ENCODE data around the gene SLC4A1.
"Not testable (repeated sequence)": the region's sequence is repeated elsewhere in the genome, so short reads cannot be mapped to it uniquely, and the experiment has no call there.

Gene SLC4A1

DNA sequence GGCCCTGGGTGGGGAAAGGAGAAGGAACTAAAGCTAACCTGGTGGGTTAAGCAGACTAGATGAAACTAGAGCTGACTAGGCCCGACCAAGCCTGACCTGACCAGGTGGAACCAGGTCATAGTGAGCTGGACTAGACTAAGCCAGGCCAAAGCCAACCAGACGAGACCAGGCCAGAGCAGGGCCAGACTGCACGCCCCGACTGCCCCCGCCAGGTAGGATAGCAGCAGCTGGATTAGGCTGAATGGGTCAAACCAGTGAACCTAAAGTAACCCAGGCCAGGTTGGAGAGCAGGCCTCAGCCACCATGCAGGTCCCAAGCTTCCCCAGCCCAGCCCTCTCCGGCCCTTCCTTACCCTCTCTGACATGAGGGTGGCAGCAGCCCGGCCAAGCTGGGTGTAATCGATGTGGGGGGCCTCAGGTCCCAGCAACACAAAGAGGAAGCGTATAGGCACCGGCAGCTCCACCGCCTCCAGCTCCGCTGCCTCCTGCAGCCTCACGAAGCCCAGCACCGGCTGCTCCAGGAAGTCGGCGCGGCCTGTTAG is 9.1 kb downstream of the SLC4A1 start:
- intact Hi-C loops (cut with DNase I) = no loop called here
- DNase-seq = no peak

GRCh38 chr17:44257815-44258760 is 9.8 kb downstream of the SLC4A1 start:
- intact Hi-C loops (cut with DNase I) = no loop called here
- DNase-seq = no peak

DNA sequence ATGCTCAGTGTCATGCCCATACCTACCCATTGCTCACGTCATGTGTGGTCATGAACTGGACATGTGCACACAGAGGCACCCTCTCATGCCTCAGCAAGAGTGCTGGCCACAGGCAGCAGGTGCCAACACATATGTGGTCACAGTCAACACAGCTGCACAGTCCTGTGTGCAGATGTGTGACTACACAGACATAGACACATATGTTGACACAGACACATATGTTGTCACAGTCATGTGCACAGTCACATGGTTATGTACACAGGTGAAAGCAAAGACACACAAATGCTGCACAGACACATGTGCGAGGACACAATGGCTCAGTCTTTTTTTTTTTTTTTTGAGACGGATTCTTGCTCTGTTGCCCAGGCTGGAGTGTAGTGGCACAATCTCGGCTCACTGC is 11.3 kb downstream of the SLC4A1 start:
- intact Hi-C loops (cut with DNase I) = no loop called here
- no peak for DNase-seq

DNA sequence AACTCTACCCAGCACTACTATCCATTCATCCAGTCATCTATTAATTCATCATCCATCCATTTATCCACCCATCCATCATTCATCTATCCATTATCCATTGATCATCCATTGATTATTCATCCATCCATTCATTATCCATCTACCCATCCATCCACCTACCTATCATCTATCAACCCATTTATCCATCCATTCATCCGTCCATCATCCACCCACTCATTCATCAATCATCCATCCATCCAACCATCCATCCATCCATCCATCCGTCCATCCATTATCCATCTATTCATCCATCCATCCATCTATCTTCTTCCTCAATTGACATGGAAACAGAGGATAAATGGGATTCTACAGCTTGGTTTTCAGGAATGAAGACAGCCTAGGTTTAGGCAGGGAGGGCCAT is 12.0 kb downstream of the SLC4A1 start:
- DNase-seq = no peak
- intact Hi-C loops (cut with DNase I) = no loop called here

DNA sequence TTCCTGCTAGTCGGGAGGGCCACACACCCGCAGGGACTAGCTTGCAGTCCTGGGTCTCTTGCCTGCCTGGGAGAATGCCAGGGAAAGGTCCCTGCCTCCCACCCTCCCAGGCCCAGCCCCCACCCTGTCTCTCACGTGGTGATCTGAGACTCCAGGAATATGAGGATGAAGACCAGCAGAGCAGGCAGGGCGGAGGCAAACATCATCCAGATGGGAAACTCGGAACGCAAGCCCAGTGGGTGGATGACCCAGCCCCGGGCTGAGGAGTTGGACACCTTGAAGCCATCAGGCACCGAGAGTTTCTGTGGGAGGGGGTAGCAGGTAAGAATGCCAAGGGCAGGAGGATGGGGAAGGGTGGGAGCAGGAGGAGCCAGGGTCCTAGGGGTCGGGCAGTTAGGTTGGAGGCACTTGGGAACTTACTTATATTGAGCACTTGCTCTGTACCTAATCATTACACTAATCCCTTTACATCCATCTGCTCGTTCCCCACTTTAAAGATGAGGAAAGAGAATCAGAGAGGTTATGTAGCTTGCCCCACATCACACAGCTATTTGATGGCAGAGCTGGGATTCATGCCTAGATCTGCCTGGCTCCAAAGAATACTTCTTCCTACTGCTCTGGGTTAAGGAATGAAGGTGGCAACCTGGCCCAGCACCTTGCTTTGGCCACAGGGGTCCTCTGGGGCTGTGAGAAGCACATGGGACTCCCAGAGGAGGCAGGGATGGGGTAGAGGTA is 13.4 kb downstream of the SLC4A1 start:
- no peak for DNase-seq
- intact Hi-C loops (cut with DNase I) = no loop called here

DNA sequence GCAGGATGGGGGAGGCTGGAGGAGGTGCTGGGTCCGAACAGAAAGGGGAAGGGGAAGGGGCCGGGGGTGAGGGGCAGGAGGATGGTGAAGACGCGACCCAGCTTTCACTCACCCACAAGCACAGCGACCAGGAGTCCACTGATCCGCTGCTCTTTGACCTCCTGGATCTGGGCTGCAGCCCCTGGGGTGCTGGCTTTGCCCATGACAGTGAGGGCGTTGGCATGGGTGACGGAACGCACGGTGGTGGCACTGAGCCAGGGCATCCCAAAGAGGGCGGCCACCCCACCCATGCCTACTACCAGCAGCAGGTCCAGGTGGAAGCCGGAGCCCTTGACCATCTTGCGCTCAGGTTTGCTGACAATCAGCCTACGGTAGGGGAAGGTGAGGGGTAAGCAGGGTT is 14.9 kb downstream of the SLC4A1 start:
- intact Hi-C loops (cut with DNase I) = no loop called here
- DNase-seq = no peak

- no peak for DNase-seq
- intact Hi-C loops (cut with DNase I) = no loop called here
Measured at GRCh38 chr17:44251062-44251461, 16.9 kb downstream of the SLC4A1 start.

GRCh38 chr17:44249501-44250246 is 18.3 kb downstream of the SLC4A1 start:
- intact Hi-C loops (cut with DNase I) = no loop called here
- no peak for DNase-seq

DNA sequence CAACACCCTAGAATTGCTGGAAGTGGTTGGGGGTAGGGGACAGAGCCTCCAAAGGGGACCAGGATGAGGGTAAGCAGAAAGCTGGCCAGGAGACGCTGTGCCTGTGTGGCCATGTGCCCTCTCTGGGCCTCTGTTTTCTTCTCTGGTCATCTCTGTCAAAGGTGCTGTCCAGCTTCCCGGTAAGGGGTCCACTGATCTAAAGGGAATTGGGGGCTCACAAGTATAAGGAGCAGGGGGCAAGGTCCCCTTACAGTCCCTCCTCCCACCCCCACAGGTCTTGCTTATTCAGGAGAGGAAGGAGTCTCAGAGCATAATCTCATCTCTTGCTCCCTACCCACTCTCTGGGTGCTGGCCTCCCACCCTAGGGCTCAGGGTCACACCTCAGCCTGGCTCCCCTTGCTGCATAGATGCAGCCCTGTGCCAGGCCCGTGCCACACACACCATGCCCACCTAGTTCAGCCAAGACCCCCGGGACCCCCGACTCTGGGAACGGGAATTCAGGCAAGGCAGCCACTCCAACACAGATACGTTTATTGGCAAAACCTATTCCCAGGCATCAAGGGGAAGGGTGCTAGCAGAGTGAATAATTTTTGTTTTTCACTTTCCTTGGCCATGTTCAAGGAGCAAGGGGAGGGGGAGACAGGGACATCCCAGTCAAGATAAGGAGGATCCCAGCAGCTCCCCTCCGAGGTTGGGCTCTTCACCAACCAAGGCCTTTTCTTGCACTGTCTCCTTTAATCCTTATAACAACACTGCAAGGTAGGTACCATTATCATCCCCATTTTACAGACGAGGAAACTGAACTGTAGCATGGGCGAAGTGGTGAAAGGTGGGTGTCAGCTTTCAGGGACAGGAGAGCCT is 19.8 kb downstream of the SLC4A1 start:
- intact Hi-C loops (cut with DNase I) = no loop called here
- DNase-seq = no peak

- intact Hi-C loops (cut with DNase I) = no loop called here
- no peak for DNase-seq
Measured at GRCh38 chr17:44247440-44247841, 20.5 kb downstream of the SLC4A1 start.

GRCh38 chr17:44241106-44241624 is 26.8 kb downstream of the SLC4A1 start:
- DNase-seq = no peak
- intact Hi-C loops (cut with DNase I) = loop anchor here (5.0 kb wide), 1 partner anchor 201 kb away; no protein-coding TSS in a partner anchor

GRCh38 chr17:44237886-44238285 is 30.0 kb downstream of the SLC4A1 start:
- DNase-seq; intact Hi-C loops (cut with DNase I): not testable (repeated sequence)

GRCh38 chr17:44236444-44236991 is 31.4 kb downstream of the SLC4A1 start:
- no peak for DNase-seq
- intact Hi-C loops (cut with DNase I) = no loop called here

DNA sequence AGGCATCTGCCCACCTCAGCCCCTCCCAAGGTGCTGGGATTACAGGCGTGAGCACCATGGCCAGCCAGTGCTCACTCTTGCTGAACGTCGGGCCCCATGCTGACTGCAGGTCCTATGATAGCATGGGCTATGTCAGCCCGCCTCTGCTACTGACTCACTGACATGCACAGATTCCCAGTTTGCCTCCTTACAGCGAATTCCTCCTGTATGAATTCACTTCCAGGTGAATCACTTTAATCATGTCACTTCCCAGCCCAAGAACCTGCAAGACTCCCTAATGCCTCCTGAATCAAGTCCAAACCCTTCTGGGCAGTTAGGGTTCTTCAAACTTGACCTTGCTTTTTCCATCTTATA is 32.4 kb downstream of the SLC4A1 start:
- intact Hi-C loops (cut with DNase I) = no loop called here
- no peak for DNase-seq

DNA sequence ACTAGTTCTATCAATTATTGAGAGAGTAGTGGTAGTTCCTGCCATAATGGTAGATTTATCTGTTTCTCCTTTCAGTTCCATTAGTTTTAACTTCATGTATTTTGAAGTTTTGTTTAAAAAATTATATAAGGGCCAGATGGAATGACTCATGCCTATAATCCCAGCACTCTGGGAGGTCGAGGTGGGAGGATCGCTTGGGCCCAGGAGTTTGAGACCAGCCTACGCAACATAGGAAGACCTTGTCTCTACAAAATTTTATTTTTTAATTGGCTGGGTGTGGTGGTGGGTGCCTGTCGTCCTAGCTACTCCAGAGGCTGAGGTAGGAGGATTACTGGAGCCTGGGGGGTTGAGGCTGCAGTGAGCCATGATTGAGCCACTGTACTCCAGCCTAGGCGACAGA is 34.4 kb downstream of the SLC4A1 start:
- intact Hi-C loops (cut with DNase I) = no loop called here
- no peak for DNase-seq

DNA sequence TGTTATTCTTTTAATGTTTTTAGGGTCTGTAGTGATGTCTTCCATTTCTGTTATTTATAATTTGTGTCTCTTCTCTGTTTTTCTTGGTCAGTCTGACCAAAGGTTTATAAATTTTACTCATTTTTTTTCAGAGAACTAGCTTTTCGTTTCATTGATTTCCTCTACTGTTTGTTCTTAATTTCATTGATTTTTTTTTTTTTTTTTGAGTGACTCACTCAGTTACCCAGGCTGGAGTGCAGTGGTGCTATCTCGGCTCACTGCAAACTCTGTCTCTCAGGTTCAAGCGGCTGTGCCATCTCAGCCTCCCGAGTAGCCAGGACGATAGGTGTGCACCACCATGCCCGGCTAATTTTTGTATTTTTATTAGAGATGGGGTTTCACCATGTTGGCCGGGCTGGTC is 35.9 kb downstream of the SLC4A1 start:
- no peak for DNase-seq
- intact Hi-C loops (cut with DNase I) = no loop called here

- intact Hi-C loops (cut with DNase I) = no loop called here
- no peak for DNase-seq
Measured at GRCh38 chr17:44230140-44230539, 37.8 kb downstream of the SLC4A1 start.

DNA sequence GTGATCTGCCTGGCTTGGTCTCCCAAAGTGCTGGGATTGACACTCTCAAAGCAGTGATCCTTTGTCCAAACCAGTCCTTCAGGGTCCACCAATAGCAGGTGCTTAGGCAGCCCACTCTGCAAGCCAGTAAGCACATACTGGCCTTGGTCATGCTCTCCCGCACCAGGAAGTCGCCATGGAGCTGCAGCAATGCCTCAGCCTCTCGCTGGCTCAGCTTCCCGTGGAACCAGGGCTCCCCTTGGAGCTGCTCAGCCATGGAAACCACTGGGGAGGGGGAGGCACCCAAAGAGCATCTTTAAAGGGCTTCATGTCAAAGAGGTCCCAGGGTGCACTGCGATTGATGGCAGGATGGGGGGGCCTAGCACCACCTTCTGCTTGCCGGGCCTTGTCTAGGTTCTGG is 38.8 kb downstream of the SLC4A1 start:
- DNase-seq = no peak
- intact Hi-C loops (cut with DNase I) = no loop called here

DNA sequence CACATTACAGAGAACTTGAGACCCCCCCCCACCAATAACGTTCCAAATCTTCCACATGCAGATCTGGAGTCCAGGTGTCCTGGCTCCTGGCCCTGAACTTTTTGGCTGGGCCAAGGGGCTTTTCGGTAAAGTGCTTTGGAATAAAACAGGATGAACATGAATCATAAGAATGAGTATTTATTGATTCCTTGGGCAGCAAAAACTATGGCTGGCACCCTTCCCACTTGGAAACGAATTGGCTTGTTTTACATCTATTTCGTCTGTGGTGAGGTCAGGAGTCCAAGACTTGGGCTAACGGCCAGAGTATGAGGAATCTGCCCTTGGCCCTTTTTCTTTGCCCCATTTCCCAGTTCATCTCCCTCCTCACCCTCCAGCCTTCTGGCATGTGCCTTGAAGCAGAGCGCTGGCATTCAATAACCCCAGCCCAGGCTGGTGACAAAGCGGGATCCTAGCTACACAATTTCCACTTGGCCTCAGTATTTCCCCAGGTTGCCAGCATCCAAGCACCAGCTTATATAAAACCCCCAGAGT is 44.3 kb downstream of the SLC4A1 start:
- intact Hi-C loops (cut with DNase I) = no loop called here
- DNase-seq = no peak
